ENCODE results near the gene OMP. TPM values are rescaled to one million over a fixed set of nuclear protein-coding genes. Genes with fewer than 3 reads are reported as not detected.

OMP gene
- total and polyA plus RNA-seq, 2 donors (not counting 1 experiment from before 2014, with no cell fraction given) = not detected

DNA sequence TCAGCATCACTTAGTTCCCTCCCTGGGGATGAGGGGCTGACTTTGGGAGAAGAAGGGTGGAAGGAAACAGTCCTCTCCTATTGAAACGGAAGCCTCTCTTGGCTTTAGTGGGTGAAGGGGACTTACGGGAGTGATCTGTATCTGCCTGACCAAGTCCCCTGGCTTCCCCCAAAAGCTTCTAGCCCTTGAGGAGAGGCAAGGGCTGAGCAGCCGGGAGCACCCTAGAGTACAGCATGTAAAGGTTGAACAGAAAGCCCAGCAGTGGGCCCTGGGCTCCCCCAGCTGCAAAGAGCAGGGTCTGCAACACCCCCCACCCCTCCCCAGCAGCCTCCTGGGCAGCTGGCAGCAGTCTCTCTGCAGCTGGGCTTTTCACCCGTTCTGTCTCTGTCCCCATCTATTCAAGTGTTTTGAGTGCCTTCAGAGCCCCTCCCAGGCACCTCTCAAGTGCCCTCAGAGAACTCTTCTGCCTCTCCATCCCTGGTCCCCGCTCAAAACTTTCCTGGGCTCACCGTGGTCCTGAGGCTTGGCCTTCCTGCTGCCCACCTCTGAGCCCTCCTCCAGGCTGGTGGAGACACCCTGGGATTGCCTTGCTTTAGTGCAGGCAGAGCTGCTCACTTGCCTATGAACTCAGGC is 33.2 kb upstream of the OMP start:
- POLR2A ChIA-PET = interaction anchor here (0.7 kb wide), 1 partner anchor 22 kb away, joined by 3 read pairs; no protein-coding TSS in a partner anchor

More for the DNA sequence above, 33.2 kb upstream of the OMP start:
- H4K20me1 ChIP-seq (ENCODE audit: control insufficient read depth, insufficient read depth, low read length, poor library complexity, severe bottlenecking) = no peaks in the 10 kb centered on the region
- H3K36me3 ChIP-seq (replicated peaks in 1 of 2; ENCODE audit: control extremely low read depth in 1 of 2, control insufficient read depth in 1 of 2, extremely low read depth in 1 of 2, insufficient read depth in 2 of 2, low read length in 1 of 2) = no peaks in the 10 kb centered on the region
- CTCF ChIA-PET = no interaction called here
- peak overlapping the region; percentile 20 for H3K4me3 Mint-ChIP-seq
- no peaks in the 10 kb centered on the region for H3K9me3 Mint-ChIP-seq (ENCODE audit: insufficient read depth)
- WGBS (ENCODE audit: insufficient coverage) = 85% methylated on average over 5 of the region's 6 CpGs
- peaks cover 0 to 3% (median 0%) of the 10 kb centered on the region in 4 experiments for H3K27me3 ChIP-seq (replicated peaks in 1 of 4; ENCODE audit: control extremely low read depth in 1 of 4, control insufficient read depth in 3 of 4, insufficient read depth in 4 of 4, low read length in 3 of 4)
- H3K9ac ChIP-seq (ENCODE audit: low read length) = no peak overlapping the region
- DNase-seq = no peak
- intact Hi-C loops (cut with micrococcal nuclease) = loop anchor here (5.0 kb wide), 3 partner anchors 343 to 928 kb away; partner anchors contain the start of gene PAK1
- no peak overlapping the region for H3K4me2 ChIP-seq (replicated peaks; ENCODE audit: low read depth, low read length, poor library complexity, severe bottlenecking)
- peaks cover 7% of the 10 kb centered on the region for H3K27me3 Mint-ChIP-seq
- peaks cover 11 to 23% of the 10 kb centered on the region in 2 donors for H3K4me1 ChIP-seq (ENCODE audit: control insufficient read depth in 2 of 2, insufficient read depth in 2 of 2, low read length in 2 of 2)
- no peak overlapping the region for H3K27ac ChIP-seq (ENCODE audit: low read length in 2 of 2)
- no peak overlapping the region for H3K27ac Mint-ChIP-seq
- TF ChIP-seq, protein P1, sequence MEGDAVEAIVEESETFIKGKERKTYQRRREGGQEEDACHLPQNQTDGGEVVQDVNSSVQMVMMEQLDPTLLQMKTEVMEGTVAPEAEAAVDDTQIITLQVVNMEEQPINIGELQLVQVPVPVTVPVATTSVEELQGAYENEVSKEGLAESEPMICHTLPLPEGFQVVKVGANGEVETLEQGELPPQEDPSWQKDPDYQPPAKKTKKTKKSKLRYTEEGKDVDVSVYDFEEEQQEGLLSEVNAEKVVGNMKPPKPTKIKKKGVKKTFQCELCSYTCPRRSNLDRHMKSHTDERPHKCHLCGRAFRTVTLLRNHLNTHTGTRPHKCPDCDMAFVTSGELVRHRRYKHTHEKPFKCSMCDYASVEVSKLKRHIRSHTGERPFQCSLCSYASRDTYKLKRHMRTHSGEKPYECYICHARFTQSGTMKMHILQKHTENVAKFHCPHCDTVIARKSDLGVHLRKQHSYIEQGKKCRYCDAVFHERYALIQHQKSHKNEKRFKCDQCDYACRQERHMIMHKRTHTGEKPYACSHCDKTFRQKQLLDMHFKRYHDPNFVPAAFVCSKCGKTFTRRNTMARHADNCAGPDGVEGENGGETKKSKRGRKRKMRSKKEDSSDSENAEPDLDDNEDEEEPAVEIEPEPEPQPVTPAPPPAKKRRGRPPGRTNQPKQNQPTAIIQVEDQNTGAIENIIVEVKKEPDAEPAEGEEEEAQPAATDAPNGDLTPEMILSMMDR (IDR thresholded peaks at IDR 0.05) = no peak
- TF ChIP-seq EZH2 (IDR thresholded peaks at IDR 0.05; ENCODE audit: borderline replicate concordance, insufficient read depth, low read depth, low read length, poor library complexity, severe bottlenecking) = no peak
- no peak overlapping the region for H2AFZ ChIP-seq (ENCODE audit: insufficient read depth, low read depth, low read length, poor library complexity, severe bottlenecking)
- no peaks in the 10 kb centered on the region for H3K9me3 ChIP-seq (ENCODE audit: control extremely low read depth in 1 of 3, control insufficient read depth in 2 of 3, insufficient read depth in 1 of 3, low read length in 2 of 3)
- peaks cover 17% of the 10 kb centered on the region for H3K4me1 Mint-ChIP-seq
- H3K4me3 ChIP-seq (ENCODE audit: control extremely low read depth in 1 of 5, extremely low read depth in 1 of 5, insufficient read depth in 1 of 5, low read depth in 2 of 5, low read length in 4 of 5) = no peak overlapping the region
- ATAC-seq (ENCODE audit: low read depth) = no peak
- no peaks in the 10 kb centered on the region for H3K79me2 ChIP-seq (ENCODE audit: control insufficient read depth, insufficient read depth, low read length)
